HG03521 (cell line): Measurements from ENCODE around the gene TP53RK.

ENCODE experiments used
- ATAC-seq: cut with Tn5 transposase; IDR thresholded peaks from one replicate; pipeline ENCODE4 v1.9.1; 2021; ENCODE audit warnings: mild to moderate bottlenecking, moderate library complexity; ENCODE audit not compliant: unreplicated experiment

TP53RK gene

DNA sequence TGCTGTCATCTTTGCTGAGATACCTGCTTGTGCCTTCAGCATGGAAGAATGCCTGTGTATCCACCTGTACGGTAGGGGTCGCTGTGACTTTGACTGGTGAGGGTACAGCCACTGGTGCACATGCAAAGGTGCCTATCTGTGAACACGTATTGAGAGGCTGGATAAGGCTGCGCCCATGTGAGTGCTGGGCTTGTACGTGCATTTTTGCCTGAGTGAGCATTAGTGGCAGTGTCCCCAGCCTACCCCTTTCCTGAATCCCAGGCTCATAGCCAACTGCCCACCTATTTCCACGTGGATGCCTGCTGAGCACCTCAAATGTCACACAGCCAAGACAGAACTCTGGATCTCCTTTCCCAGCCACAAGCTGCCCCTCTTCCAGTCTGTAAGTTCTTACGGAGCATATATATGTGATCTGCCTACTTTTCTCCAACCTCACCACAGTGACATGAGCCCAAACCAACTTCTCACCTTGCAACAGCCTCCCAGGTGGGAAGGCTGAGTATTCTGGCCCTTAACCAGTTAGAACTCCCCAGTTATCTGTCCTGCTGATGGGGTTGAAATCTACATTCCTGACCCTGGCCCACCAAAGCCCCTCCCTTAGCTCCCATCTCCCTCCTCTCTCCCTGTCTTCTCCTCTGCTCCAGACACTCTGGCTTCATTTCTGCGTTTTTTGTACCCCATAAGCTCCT is 19.1 kb upstream of the TP53RK start:
- no peak for ATAC-seq

DNA sequence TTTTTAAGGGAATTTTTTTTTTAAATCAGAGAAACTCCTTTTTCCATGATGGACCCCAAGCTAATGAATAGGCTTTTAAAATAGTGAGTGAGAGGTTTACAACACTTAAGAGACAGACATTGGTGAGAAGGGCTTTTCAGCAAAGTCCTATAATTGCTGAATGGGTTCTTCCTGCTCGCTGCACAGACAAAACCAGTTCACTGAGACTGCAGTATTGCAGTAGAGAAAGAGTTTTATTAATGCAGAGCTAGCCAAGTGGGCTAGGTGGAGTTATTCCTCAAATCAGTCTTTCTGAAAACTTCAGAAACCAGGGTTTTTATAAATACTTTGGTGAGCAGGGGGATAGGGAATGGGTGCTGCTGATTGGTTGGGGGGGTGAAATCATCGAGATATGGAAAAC is 17.0 kb upstream of the TP53RK start:
- no peak for ATAC-seq

DNA sequence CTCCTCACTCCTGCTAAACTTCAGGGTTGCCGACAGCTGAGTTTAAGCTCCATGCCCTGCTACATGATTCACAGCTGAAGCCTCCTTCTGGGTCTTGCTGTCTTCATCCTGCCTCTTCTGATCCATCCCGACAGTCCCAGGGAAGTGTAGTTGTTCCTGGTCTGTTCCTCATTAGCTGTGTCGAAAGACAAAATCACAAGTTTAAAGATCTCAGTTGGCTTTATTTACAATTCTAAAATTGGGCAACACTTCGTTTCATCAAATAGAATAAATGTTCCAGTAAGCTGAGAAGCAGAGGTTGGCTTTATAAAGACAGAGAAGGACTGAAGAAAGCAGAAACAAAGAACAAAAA is 16.1 kb upstream of the TP53RK start:
- ATAC-seq, result no peak

DNA sequence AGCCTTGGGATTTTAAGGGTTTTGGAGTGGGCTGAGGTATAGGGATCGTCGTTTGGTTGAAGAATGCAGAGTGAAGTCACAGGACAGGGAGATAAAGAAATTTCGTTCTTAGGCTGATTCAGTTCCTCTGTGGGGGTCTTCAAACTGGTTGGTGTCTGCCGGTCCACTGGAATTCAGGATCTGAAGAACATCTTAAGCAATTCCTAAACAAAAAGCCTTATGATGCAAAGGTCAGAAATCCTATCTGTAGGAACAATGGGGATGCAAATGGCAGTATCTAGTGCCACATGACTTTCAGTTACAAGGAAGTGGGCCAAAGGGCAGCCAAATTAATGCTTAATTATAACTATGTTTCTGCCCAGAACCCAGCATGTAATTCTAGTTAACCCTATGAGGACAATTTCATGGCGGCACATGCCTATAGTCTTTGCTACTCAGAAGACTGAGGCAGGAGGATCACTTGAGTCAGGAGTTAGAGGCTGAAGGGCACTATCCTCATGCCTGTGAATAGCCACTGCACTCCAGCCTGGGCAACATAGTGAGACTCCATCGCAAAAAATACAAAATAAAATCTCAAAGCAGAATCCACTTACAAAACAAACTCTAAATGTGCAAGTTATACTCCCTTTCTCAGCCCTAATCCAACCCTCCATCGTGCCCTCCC is 15.6 kb upstream of the TP53RK start:
- no peak for ATAC-seq

DNA sequence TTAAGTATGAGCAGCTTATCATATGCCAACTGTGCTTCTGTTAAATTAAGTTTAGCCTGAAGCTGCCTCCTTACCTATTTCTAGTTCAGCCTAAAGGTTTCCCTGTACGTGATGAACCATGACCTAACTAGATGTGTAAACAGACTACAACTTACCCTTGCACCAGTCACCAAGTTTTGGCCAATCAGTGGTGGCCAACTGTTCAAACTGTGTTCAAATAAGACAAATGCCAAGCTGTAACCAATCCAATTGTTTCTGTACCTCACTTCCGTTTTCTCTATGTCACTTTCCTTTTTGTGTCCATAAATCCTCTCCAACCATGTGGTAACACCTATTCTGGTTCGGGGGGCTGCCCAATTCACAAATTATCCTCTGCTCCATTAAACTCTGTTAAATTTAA is 14.2 kb upstream of the TP53RK start:
- ATAC-seq, result no peak

DNA sequence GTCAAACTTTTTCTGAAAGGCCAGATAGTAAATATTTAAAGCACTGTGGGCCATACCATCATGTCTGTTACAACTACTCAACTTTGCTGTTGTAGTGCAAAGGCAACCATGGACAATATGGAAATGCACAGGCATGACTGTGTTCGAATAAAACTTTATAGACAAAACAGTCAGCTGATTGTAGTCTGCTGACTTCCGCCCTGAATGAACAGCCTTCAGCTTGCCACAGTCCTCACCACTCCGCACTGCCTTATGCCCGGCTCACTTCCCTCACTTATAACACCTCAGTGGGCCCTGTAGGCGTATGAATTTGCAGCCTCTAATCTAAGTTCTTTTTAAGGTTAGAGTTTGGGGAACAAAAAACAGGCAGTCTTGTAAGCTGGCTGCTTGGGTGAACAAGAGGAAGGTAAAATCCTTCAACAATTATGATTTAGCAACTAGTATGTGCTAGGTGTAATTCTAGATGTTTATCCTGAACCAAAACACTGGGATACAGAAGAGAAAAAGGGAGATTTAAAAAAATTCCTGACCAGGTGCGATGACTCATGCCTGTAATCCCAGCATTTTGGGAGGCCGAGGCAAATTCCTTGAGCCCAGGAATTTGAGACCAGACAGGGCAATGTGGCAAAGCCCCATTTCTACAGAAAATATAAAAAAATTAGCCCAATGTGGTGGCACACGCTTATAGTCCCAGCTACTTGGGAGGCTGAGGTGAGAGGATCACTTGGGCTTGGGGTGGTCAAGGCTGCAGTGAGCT is 13.4 kb upstream of the TP53RK start:
- ATAC-seq, result no peak

DNA sequence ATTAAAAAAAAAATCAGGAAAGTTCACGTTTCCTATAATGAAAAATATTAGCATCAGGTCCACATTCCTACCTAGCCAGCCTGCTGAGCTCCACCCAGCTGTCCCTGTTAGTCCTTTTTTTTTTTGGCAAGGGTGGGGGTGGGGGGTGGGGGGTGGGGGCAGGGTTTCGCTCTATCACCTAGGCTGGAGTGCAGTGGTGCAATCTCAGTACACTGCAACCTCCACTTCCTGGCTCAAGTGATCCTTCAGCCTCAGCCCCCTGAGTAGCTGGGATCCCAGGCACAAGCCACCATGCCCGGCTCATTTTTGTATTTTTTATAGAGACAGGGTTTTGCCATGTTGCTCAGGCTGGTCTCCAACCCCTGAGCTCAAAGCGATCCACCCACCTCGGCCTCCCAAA is 12.7 kb upstream of the TP53RK start:
- no peak for ATAC-seq

DNA sequence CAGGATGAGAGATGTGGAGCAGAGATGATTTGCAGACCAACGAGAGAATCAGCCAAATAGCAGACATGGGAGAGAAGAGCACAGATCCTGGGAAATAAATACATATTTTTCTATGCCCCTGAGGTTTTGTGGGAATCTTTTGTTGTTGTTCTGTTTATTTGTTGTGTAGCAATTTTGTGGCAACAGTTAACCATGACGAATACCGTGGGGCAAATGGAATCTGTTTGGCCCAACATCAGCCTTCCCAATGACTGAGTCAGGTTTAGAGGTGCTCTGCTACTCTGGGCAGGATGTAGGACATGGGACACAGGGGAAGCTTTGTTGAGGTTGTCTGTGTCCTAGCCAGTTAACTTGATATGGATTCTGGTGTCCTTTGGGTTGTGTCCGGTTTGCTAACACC is 12.3 kb upstream of the TP53RK start:
- ATAC-seq, result no peak

DNA sequence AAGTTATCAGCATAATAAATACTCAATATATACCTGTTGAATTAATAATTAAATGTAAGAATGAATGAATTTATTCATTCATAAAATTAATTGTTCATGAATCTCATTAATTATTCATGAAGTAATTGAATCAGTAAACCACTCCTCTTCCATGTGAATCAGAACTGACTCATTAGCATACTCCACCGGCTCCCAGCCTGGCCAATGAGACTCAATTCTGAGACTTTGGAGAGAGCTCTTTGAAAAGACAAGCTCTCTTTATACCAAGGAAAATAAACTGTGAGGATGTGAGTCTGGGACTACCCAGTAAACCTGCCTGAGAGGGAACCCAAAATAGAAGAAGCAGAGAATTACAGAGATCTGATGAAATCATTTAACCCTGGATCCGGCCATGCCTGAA is 11.8 kb upstream of the TP53RK start:
- no peak for ATAC-seq

DNA sequence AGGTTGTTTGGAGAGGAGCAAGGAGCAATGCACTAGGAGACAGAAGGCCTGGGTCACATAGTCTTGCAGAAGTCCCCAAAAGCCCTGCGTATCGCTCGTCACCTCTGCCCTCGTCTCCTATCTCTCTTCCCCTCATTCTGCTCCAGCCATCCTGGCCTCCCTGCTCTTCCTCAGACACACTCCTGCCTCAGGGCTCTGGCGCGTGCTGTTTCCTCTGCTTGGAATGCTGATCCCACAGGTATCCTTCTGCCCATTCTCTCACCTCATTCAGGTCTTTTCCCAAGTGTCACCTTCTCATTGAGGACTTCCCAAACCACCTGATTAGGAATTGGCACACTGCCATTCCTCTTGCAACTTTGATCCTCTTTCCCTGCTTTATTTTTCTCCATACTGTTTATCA is 11.2 kb upstream of the TP53RK start:
- no peak for ATAC-seq

DNA sequence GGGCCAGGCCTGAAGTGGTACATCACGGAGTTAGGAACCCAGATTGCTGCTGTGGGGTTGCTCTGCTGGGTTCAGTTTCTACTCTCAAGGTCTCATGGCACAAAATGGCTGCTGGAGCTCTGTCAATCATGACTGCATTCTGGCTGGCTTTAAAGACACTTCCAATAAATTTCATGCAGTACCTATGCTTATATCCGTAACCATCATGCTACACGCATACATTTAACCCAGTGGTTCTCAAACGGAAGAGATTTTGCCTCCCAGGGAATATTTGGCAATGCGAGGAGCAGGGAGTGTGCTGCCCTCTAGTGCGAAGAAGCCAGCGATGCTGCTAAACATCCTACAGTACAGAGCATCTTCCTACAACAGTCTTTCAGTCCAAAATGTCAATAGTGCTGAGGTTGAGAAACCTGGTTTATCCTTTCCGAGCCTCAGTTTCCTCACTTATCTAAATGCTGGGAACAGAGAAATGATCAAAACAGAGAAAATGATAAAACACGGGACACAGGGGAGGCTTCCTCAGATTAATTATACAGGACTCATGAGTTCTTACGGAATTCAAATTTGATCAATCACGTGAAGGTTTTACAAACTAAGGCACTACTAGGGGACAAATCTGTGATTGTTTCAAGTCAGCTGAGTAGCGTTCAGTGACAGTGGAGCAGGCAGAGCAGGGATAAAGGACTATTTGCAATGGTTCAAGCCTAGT is 10.6 kb upstream of the TP53RK start:
- ATAC-seq, result no peak

DNA sequence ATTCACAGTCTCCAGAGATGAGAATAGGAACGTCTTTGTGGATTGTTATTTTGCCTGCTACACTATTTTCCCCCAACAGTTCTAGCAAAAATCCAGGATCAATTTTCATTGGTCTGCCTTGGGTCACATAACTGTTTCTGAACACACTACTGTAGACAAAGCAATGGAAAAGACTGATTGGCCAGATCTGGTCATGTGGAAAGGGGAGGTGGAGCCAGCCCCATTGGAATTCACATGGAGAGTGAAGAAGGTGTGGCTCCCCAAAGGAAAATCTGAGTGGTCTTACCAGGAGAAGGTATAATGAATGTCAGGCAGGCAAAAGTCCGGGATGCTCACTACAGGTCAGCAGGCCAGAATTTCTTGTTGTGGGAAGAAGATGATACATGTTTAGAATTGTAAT is 9.5 kb upstream of the TP53RK start:
- ATAC-seq, result no peak

DNA sequence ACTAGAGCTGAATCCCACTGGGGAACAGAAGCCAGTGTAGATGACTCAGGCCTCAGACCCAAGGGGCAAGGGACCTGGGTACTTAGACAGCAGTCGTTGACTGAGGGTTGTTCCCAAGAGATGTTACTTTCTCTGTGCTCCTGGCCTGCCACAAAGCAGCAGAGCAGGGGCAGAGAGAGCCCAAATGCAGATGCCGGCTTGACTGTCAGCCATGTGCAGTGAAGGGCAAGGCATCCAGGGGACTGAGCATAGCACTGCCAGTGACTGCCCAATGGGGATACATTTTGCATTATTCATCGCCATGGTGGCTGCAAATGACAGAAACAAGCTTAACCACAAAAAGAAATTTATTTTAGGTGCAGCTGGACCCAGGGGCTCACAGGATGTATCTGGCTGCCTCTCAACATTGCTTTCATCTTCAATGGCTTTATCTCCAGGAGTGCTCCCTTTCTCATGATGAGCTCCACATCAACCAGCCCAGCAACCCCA is 7.6 kb upstream of the TP53RK start:
- no peak for ATAC-seq

DNA sequence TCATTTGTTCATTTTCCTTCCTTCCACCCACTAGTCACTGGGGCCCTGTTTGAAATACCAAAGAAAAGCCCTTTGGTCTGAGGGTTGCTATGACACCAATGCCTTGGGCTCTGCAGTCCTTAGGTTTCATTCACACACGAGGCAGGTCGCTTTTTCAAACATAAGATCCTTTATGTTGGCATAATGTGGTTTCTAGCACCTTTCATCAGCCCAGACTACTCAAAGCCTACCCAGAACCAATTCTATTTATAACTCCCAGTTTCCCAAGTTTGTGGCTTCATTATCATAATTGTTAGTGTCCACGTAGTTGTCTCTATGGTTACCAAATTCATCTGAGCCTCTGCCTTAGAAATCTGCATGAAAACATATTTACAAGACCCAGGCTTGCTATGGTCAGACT is 6.6 kb upstream of the TP53RK start:
- no peak for ATAC-seq

DNA sequence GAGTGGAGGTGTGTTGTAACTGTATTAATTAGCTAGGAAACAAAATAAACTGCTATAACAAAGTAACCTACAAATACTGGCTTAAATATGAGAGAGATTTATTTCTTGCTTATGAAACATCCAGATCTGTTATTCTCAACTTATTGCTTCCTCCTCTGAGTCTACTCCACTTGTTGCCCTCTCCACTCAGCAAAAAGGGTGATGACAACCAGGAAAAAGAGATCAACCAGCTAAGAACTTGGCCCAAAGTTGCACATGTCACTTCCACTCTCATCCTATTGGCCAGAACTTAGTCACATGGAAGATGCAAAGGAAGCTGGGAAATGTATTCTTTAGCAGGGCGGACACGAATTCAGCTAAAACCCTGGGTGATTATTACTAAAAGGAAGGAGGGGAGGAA is 5.2 kb upstream of the TP53RK start:
- ATAC-seq, result no peak

DNA sequence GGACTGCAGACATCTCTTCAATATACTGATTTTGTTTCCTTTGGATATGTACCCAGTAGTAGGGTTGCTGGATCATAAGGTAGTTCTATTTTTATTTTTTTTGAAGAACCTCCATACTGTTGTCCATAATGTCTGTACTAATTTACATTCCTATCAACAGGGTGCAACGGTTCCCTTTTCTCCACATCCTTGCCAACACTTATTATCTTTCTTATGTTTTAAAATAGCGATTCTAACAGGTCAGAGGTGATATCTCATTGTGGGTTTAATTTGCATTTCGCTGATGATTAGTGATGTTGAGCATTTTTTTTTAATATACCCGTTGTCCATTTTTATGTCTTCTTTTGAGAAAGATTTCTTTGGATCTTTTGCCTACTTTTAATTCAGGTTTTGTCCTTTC is 2.0 kb upstream of the TP53RK start:
- ATAC-seq, result no peak

DNA sequence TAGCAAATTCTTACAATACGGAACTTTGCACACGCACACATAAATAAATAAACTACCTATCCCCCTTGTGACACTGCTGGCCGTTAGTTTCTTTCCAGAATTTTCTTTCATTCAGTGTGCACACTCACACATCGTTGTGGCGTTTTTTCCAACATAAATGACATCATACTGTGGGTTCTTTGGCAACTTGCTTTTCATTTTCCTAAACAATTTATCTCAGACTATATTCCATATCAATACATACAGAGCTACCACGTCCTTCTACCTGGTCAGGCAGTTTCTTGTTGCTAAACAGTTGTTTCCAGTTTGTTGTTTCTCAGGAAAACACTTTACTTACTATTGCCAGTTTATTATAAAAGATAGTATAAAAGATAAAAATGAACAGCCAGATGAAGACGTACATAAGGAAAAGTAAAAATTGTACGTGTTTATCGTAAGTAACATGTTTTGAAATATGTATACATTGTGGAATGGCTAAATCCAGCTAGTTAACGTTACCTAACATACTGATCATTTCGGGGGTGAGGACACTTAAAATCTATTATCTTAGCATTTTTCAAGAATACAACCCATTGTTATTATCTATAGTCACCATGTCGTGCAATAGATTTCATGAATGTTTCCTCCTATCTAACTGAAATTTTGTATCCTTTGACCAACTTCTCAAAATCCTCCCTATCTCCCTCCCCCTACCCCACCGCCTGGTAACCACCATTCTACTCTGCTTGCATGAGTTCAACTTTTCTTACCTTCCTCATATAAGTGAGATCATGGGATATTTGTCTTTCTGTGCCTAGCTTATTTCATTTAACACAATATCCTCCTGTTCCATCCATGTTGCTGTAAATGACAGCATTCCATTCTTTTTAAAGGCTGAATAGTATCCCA is 1.2 kb upstream of the TP53RK start:
- ATAC-seq, result no peak

DNA sequence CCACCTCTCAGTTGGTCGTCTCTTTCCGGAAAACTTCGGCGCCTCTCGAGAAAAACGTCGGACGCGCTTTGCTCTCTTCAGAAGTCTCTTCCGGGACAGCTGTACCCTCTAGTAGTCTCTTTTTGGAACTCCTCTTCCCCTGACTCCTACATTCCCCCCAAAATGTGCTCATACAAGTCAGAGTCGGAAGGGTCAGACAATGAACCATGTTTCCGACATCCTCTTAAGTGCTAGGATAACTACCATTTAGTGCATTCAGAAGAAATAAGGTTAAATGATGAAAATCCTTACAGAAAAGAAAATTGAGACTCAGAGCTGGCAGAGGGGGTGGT is 476 bp upstream of the TP53RK start:
- ATAC-seq, result no peak

DNA sequence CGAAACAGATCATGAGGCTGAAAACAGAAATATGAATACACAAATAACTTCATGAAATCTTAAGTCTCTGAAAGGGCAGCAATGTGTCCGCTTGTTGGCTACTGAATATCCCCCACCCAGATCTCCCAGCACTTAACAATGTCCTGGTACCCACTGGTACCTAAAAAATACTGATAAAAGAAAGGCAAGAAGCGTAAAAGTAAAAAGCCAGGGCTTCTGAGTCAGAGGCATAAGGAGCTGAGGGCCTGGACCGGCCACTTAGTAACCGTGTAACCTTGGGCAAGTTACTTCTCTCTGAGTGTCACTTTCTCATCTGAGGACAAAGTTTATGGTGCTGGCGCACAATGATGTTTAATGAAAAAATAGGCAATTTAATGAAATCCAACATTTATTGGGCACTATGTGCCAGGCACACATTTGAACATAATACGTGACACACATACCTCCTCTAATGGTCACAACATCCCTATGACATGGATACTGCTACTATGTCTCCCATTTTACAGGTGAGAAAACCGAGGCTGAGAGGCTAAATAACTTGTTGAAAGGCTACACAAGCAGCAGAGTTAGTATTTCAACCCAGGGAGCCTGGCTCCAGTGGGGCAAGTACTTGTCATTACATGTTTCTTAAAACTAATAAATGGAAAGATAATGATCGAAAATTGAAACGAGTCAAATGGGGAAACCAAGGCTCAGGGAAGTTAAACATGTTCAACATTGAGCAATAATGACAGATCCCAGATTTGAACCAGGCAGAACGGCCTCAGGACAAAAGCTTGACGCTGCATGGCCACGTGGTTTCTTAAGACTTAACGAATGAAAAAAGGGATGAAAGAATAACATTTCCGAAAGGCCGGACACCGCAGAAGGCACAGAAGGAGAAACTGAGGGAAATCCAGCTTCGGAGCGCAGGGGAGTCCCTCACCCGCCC is 828 bp downstream of the TP53RK start:
- no peak for ATAC-seq
